Stimulated activated CD4-positive, alpha-beta T cell treated with anti-CD3 and anti-CD28 coated beads, Interleukin-1b, Interleukin-23, amount 100 ng/mL, for 24 hours (primary cell): Measurements from ENCODE around the gene SLC29A4.
"Not testable (repeated sequence)": the region's sequence is repeated elsewhere in the genome, so short reads cannot be mapped to it uniquely, and the experiment has no call there.

Experiments used
- DNase-seq, 4 experiments: peaks; one replicate each; pipeline ENCODE4 v3.0.0-alpha.2; 2020; ENCODE audit warnings: low read depth in 4 of 4, low spot score in 1 of 4

The SLC29A4 gene

GRCh38 chr7:5282543-5283316 is at the start of gene SLC29A4:
Gene SLC29A4, plus strand, starts transcription at chr7:5282943. Its CDS starts 4,874 bp downstream, at chr7:5287817.
- no peak for DNase-seq

- DNase-seq, result no peak
Measured at GRCh38 chr7:5234852-5235831, 47.6 kb upstream of the SLC29A4 start.

- no peak for DNase-seq
Measured at GRCh38 chr7:5237286-5237685, 45.5 kb upstream of the SLC29A4 start.

- no peak for DNase-seq
Measured at GRCh38 chr7:5238500-5238899, 44.2 kb upstream of the SLC29A4 start.

- no peak for DNase-seq
Measured at GRCh38 chr7:5243261-5243660, 39.5 kb upstream of the SLC29A4 start.

GRCh38 chr7:5248201-5248885 is 34.4 kb upstream of the SLC29A4 start:
- DNase-seq, result no peak

- DNase-seq, result not testable (repeated sequence)
Measured at GRCh38 chr7:5250787-5251186, 32.0 kb upstream of the SLC29A4 start.

DNA sequence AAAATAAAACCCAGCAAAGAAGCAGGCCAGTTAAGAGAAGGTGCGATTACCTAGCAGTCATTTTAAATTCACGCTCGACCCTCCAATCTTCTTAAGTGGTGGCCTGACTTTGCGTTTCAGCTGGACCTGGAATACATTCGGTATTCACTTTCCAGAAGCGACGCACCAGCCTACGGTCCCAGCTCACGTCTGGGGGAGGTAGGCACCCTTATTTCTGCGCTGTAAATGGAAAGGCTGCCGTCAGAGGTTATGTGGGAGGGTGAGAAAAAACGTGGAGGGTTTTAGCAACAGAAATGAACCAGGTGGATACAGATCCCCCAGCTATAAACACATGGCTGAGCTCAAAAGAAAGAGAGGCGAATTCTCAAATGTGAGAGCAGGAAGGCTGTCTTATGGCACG is 29.2 kb upstream of the SLC29A4 start:
- DNase-seq, result not testable (repeated sequence)

GRCh38 chr7:5254371-5254770 is 28.4 kb upstream of the SLC29A4 start:
- not testable (repeated sequence) for DNase-seq

DNA sequence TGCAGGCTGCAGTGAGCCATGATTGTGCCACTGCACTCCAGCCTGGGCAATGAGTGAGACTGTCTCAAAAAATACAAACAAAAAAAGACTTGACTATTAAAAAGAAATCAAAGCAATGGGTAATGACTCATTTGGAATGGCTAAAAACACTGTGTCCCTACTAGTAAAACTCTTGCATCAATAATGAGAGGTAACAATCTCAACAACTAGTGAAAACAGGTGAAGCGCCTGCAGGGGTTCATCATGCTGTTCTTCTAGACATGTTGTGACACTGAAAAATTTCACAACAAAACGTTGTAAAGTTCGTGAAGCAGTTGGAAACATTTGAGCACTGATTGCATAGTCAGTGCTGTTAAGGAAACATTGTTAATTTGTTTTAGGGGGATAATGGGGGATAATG is 26.9 kb upstream of the SLC29A4 start:
- no peak for DNase-seq

DNA sequence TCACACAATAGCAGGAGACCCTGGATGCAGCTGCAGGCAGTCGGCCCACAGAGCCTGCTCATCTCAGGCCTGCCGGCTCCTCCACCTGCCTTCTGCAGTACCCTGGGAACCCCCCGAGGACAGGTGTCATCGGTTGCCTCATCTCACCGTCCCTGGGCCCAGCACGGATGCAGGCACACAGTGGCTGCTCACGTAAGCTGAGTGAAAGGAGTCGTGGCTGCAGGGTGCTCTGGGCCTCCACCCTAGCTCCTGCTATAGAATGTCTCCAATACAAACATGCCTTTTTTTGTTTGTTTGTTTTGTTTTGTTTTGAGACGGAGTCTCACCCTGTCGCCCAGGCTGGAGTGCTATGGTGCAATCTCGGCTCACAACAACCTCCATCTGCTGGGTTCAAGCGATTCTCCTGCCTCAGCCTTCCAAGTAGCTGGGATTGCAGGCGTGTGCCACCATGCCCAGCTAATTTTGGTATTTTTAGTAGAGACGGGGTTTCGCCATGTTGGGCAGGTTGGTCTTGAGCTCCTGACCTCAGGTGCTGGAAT is 22.1 kb upstream of the SLC29A4 start:
- DNase-seq, result not testable (repeated sequence)

GRCh38 chr7:5263066-5263465 is 19.7 kb upstream of the SLC29A4 start:
- DNase-seq, result not testable (repeated sequence)

DNA sequence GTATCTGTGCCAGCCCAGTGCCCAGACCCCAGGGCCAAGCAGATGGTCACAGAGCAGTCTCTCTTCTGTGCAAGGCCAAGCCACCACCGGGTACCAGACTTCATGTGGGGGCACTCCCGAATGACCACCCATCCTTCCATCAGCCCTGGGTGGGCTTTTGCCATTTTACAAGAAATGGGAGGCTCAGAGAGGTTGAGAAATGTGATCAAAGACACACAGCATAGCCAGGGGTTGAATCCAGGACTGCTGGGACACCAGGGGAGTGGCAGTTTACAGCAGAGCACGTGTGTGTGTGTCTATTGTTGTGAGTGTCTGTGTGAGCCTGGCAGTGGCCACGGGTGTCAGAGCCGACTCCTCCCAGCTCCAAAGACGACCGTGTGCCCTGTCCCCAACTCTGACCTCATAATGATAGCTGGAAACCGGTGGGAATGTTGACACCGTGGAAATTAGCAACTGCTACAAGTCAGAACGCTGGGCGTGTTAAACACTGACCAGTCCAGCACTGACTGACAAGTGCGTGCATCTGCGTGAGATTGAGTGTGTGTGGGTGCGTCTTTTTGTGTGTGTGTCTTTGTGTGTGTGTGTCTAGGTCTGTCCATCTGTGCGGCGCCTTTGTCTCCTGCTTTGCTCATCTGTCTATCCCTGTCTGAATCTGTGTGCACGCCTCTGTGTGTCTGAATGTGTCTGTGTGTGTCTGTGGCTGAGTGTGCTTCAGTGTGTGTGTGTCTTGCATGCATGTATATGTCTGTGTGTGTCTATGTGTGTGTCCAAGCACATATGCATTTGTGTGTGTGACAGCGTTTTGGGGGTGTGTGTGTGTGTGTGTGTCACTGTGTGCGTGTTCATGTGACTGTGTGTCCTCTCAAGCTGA is 17.2 kb upstream of the SLC29A4 start:
- DNase-seq, result no peak

GRCh38 chr7:5266191-5267028 is 16.3 kb upstream of the SLC29A4 start:
- no peak for DNase-seq

GRCh38 chr7:5267829-5268228 is 14.9 kb upstream of the SLC29A4 start:
- DNase-seq, result not testable (repeated sequence)

DNA sequence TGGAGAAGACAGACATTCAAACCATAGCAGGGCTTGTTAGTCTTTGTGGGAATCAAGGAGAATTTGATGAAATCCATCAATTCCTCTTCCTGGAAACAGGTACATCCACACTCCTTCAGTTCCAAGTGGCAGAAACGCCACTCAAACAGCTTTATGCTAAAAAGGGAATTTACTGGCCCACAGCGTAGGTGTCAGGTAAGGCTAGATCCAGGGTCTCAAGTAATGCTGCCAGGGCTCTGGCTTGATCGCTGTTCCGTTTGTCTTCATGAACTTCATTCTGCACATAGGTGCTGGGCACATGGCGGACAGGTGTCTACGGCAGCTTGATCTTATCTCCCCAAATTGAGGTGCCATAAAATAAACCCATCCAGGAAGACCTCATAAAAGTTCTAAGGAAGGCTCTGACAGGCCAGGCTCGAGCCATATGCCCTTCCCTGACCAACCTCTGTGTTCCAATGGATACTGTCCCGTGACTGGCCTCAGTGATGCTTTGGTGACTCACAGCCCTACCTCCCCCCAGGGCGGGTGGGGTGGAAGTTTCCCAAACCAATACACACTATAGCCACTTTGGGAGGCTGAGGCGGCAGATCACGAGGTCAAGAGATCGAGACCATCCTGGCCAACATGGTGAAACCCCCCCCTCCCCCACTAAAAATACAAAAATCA is 12.6 kb upstream of the SLC29A4 start:
- DNase-seq, result not testable (repeated sequence)

- DNase-seq, result no peak
Measured at GRCh38 chr7:5270788-5271187, 12.0 kb upstream of the SLC29A4 start.

DNA sequence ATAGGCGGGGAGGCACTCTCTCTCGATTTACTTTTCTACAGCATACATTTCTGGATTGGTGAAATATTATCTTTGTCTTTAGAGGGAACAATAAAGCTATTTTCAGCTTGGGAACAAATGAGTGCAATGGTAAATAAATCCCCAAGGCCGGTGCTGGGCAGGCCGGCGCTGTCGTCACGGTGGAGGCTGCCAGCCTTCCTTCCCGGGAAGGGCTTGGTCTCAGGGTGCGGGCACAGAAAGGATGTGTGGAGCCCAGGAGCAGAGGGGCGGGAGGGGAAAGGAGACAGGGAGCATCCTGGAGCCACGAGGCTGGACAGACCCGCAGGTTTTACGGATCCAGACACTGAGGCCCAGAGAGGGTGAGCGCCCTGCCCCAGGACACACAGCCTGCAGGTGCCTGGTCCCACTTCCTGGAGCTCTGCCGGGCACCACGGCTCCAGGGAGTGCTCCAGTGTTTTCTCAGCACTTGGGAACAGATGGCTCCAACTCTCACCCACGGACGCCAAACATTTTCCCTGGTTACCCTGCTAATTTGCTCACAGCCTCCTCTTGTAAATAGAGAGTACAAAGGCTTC is 8.8 kb upstream of the SLC29A4 start:
- DNase-seq, result not testable (repeated sequence)
